GM19395 (cell line): ENCODE data around the gene CFLAR.
A peak's percentile ranks its signal among the peaks of the same experiment; 100 is the strongest.

Experiments
- ATAC-seq: cut with Tn5 transposase; IDR thresholded peaks from one replicate; pipeline ENCODE4 v1.9.1; 2021; ENCODE audit warnings: mild to moderate bottlenecking, moderate library complexity; ENCODE audit not compliant: unreplicated experiment

The CFLAR gene

DNA sequence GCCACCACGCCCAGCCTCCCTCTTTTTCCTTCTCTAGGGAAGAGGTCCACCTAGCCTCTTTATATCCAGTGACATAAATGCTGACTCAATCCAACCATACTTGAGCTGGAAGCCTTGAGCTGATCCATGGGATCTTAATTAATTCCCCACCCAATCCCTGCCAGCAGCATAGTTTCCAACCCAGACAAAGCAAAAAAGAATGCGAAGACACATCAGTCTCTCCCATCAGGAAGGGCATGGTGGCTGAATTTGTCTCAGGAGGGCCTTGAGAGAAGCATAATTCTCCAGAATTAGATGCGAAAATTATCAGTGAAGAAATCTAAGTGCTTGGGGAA lies 89.5 kb downstream of the CFLAR start:
- no peak for ATAC-seq

DNA sequence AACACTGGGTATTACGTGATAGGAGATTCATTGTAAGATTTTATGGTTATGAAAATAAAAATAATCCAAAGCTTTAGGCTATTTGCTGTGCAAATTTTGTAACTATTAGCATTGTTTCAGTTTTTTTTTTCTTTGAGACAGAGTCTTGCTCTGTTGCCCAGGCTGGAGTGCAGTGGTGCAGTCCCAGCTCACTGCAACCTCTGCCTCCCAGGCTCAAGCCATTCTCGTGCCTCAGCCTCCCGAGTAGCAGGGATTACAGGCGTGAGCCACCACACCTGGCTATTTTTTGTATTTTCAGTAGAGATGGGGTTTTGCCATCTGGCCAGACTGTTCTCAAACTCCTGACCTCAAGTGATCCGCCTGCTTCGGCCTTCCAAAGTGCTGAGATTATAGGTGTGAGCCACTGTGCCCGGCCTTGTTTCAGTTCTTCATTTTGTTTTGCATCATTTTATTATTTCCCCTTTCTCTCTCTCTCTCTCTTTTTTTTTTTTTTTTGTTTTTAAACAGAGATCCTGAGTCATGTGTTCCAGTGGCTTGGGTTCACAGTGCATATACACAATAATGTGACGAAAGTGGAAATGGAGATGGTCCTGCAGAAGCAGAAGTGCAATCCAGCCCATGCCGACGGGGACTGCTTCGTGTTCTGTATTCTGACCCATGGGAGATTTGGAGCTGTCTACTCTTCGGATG lies 92.7 kb downstream of the CFLAR start:
- peak; percentile 83 for ATAC-seq

DNA sequence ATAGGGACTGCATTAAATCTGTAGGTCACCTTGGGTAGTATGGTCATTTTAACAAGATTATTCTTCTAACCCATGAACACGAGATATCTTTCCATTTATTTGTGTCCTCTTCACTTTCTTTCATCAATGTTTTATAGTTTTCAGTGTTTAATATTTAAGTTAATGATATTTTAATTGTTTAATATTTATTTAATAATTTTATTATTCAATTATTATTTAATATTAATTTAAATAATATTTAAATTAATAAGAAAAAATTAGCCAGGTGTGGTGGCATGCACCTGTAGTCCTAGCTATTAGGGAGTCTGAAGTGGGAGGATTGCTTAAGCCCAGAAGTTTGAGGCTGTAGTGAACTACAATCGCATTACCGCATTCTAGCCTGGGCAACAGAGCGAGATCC lies 100.0 kb downstream of the CFLAR start:
- ATAC-seq: no peak

DNA sequence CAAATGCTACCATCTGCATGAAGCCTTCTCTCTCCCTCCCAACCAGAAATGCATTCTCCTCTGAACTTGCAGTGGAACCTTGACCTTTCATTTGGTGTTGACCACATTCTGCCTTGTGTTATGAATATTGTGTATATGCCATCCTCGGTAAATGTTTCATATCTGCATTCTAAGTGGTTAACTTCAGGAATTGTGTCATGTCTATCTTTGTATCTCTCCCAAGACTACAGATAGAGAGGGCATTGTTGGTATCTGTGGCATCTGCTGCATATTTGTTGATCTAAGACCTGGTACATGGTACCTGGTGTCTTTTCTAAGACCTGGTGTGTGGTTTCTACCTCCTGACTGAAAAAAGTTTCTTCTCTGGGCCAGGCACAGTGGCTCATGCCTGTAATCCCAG lies 101.0 kb downstream of the CFLAR start:
- ATAC-seq: no peak

DNA sequence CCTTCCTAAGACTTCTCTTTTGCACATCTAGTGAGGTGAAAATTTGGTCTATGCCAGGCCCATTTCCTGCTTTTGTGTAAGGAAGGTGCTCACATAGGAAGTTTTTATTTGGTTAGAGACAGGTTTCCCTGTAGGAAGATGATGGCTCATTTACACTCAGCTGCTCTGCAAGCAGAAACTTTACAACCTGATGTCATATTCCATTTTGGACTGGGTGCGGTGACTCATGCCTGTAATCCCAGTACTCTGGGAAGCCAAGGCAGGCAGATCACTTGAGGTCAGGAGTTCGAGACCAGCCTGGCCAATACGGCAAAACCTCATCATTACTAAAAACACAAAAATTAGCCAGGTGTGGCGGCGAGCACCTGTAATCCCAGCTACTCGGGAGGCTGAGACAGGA lies 102.8 kb downstream of the CFLAR start:
- no peak for ATAC-seq

DNA sequence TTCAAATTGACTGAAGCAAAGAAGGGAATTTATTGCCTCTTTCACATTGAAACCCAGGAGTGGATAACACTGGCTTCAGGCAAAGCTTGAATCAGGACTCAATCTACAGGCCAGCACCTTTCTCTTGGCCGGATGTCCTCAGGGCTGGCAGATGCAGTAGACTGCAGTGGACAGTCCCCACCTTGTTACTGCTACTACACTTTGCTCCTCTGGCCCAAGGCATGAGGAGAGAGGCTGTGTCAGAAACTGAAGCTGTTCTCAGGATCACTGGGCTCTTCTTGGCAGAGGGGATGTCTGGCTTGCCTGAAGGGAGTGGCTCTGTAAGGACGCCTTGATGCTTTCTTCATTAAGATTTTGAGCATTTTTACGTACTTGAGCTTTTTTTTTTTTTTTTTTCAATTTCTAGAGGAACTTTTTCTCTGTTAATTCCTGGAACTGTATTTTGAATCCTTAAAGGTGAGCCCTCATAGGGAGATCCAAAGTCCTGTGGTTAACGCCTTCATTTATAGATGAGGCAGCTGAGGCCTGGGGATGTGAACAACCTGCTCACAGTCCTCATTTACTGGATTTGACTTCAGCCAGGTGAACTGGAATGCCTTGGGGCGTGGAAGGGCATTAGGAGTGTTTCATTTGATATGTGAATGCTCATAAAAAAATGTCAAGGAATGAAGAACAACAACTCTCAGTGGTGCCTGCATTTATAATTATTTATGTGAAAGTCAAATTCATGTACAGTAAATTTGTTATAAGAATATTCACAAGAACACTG lies 103.5 kb downstream of the CFLAR start:
- no peak for ATAC-seq

DNA sequence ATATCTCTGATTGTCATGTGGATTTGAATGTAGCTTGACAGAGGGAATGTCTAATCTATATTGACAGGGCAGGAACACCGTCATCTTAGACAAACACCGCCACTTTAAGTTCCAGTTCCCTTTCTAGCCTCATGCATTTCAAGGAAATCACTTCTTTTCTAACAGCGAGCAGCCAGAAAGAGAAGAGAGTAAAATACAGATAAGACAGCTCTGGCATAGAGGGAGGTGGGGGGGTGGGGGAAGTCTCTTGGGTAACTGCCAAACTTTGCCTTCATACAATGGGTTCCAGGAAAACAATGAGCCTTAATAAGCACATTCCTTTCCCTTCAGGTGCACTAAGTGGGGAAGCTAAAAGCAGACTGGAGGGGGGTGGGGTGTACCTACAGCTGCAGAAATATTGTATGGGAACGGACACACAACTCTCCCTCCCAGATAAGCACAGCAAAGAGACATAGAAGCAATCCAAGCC lies 104.2 kb downstream of the CFLAR start:
- no peak for ATAC-seq

DNA sequence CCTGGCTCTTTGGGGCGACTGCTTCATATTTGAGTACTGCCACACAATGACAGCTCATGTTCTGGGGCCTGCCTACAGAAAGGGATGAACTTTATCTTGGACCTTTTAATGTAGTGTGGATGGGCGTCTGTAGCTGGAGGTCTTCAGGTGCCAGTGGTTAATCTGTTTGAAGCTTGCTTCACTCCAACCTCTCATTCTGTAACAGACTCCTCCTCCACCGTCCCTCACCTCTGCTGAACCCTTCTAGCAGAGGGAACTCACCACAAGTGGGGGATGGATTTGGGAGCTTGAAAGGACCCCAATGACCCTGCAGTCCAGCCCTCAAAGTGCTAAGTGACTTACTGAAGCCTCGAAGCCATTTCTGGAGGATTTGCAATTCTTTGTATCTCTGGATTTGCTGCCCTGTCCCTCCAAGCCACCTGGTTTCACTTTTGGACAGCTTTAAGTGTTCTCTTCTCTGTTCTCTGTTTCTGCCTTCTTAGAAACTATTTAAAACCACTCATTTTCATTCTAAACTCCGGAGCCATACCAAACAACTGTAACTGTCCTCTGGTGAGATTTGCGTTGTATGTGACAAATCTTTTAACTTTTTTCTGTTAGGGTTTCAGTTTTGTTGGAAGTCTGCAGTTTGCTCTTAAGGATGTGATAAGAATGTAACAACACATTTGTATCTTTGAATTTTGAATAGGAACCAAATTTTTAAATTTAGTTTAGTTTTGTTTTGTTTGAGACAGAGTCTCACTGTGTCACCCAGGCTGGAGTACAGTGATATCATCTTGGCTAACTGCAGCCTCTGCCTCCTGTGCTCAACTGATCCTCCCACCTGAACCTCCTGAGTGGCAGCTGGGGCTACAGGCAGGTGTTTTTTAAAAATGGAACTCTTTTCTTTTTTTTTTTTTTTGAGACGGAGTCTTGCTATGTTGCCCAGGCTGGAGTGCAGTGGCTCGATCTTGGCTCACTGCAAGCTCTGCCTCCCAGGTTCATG lies 107.4 kb downstream of the CFLAR start:
- peak; percentile 97 for ATAC-seq
